ENCODE measurements around the gene ERCC2.

Gene ERCC2

DNA sequence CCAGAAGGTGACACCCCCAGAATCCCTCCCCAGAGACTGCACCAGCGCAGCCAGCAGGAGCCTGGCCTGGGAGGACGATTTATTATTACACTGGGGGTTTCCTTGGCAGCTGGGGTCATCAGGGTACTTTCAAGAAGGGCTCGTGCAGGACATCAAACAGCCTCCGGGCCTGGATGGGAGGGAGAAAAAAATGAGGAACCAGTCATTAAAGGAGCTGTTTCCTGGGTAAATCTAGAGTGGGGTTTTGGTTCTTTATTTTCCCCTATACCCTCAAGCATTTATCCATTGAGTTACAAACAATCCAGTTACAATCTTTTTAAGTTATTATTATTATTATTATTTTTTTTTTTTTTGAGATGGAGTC lies 39.2 kb upstream of the ERCC2 start:
- no peak overlapping the region for H3K27ac ChIP-seq
- TF ChIP-seq, protein P1, sequence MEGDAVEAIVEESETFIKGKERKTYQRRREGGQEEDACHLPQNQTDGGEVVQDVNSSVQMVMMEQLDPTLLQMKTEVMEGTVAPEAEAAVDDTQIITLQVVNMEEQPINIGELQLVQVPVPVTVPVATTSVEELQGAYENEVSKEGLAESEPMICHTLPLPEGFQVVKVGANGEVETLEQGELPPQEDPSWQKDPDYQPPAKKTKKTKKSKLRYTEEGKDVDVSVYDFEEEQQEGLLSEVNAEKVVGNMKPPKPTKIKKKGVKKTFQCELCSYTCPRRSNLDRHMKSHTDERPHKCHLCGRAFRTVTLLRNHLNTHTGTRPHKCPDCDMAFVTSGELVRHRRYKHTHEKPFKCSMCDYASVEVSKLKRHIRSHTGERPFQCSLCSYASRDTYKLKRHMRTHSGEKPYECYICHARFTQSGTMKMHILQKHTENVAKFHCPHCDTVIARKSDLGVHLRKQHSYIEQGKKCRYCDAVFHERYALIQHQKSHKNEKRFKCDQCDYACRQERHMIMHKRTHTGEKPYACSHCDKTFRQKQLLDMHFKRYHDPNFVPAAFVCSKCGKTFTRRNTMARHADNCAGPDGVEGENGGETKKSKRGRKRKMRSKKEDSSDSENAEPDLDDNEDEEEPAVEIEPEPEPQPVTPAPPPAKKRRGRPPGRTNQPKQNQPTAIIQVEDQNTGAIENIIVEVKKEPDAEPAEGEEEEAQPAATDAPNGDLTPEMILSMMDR (conservative IDR thresholded peaks at IDR 0.05): no peak

- H3K27ac ChIP-seq: no peak overlapping the region
- TF ChIP-seq, protein P1 (conservative IDR thresholded peaks at IDR 0.05): no peak
Observed at GRCh38 chr19:45408830-45409556, 38.6 kb upstream of the ERCC2 start.

DNA sequence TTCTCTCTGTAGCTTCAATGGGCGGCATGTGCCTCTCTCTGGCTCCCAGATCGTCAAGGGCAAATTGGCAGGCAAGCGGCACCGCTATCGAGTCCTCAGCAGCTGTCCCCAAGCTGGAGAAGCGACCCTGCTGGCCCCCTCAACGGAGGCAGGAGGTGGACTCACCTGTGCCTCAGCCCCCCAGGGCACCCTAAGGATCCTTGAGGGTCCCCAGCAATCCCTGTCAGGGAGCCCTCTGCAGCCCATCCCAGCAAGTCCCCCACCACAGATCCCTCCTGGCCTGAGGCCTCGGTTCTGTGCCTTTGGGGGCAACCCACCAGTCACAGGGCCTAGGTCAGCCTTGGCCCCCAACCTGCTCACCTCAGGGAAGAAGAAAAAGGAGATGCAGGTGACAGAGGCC lies 37.7 kb upstream of the ERCC2 start:
- TF ChIP-seq, protein P1 (conservative IDR thresholded peaks at IDR 0.05): no peak
- H3K27ac ChIP-seq: no peak overlapping the region

GRCh38 chr19:45407585-45407984 lies 37.2 kb upstream of the ERCC2 start:
- H3K27ac ChIP-seq: peak overlapping the region; percentile 99; the same call in 1 of the 2 replicates

DNA sequence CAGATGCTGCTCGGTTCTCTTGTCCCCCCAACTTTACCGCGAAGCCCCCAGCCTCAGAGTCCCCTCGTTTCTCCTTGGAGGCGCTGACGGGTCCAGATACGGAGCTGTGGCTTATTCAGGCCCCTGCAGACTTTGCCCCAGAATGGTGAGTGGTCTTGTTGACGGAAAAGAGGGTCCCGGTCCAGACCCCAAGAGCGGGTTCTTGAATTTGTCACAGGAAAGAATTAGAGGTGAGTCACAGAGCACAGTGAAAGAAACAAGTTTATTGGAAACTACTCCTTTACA lies 36.7 kb upstream of the ERCC2 start:
- H3K27ac ChIP-seq: peak overlapping the region; percentile 99; the same call in 1 of the 2 replicates
- TF ChIP-seq, protein P1 (conservative IDR thresholded peaks at IDR 0.05): no peak

DNA sequence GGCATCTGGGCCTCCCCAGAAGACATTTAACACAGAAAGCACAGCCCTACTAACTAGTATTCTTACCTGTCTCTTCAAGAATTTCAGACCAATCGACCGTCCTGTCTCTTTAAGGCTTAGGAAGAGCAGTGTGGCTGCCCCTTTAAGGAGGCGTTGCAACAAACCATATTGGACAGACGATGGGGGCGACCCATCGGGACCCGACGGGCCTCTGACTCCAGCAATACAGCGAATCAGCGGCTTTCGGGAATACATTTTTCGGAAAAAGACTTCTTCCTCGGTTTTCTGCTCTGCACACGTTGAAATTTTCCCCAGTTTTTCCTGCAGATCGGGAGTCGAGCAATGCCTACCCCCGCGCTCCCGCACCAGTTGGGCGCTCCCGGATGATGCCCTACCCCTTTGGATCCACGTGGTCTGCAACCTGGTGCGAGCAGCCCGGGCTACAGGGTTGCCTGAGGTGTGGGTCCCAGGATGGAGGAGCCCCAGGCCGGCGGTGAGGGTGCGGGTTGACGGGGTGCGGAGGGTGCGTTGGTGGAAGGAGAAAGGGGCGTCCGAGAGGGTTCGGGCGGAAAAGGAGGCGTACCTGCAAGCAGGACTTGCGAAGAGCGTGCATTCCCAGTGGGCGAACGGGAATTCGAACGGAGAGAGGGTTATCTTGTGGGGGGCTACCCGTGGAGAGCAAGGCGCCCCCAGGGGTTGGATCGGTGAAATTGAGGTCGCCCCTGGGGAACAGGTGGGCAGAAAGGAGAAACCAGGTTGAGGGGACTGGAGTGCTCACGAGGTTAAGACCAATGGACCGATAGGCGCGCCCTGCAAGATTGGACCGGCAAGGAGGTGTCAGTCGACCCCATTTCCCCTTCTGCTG lies 36.1 kb upstream of the ERCC2 start, which contains the start of gene POLR1G:
TSS of gene POLR1G (plus strand) at position 419 of the 865 bp plus-strand sequence. CDS start at position 472, 53 bp downstream.
- TF ChIP-seq, protein P1 (conservative IDR thresholded peaks at IDR 0.05): no peak
- peak within 1 kb of the TSS; percentile 99 for H3K27ac ChIP-seq

- TF ChIP-seq, protein P1 (conservative IDR thresholded peaks at IDR 0.05): no peak
- peak overlapping the region; percentile 99 for H3K27ac ChIP-seq
Observed at GRCh38 chr19:45405435-45406225, 35.3 kb upstream of the ERCC2 start.

Data from VCaP (cell line).